GM21423 (cell line): Measurements from ENCODE around the gene EYA3.

Source experiments
- ATAC-seq: cut with Tn5 transposase; IDR thresholded peaks from one replicate; pipeline ENCODE4 v1.9.1; 2021; ENCODE audit warnings: mild to moderate bottlenecking, moderate library complexity; ENCODE audit not compliant: unreplicated experiment

Gene EYA3

GRCh38 chr1:28074892-28075511 is 13.4 kb downstream of the EYA3 start:
- no peak for ATAC-seq

DNA sequence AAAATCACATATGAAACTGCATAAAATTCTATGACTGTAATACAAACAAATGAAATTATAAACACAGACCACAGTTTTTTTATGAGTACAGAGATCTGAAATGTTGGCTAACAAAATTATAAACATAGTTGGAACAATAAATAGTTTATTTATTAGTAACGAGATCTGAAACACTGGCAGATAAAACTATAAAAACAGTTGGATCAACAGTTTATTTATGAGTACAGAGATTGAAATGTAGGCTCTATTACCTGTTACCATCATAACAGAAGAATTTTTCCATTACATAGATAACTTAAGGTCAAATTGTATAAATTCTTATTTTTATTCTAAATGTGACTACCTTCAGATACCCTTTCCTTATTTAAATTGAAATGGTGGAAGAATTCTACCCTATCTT is 14.5 kb downstream of the EYA3 start:
- ATAC-seq = no peak

- ATAC-seq = no peak
These were observed 16.6 kb downstream of the EYA3 start for GRCh38 chr1:28071813-28072212.

DNA sequence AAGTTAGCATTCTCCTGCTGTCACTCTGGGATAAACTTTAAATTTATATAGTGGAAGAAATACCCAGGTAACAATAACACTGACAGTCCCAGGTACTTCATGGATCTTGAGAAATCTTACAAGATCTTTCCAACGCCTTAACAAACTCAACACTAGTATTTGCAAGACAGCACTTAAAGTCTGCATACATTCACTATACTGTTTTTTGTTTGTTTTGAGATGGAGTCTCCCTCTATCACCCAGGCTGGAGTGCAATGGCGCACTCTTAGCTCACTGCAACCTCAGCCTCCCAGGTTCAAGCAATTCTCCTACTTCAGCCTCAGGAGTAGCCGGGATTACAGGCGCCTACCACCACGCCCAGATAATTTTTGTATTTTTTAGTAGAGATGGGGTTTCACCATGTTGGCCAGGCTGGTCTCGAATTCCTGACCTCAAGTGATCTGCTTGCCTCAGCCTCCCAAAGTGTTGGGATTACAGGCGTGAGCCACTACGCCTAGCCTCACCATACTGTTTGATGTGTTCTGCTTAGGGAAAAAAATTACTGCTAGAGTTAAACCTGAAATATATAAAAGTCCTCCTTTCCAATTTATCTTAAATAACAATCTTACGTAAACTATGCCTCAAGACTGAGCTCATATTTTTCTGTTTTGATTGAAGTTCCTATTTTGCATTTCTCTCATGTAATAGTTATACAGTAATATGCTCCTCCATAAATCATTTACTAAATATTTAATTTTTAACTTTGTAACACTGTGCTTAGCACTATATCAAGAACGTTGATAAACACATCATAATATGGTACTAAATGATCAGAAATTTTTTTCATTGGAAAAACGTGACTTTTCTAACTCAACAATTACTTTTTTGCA is 17.5 kb downstream of the EYA3 start:
- ATAC-seq = no peak

GRCh38 chr1:28067523-28068090 is 20.8 kb downstream of the EYA3 start:
- ATAC-seq = no peak

- ATAC-seq = no peak
These were observed 21.8 kb downstream of the EYA3 start for GRCh38 chr1:28066393-28067154.

GRCh38 chr1:28064064-28064463 is 24.3 kb downstream of the EYA3 start:
- no peak for ATAC-seq

- ATAC-seq = no peak
These were observed 25.6 kb downstream of the EYA3 start for GRCh38 chr1:28062806-28063205.

GRCh38 chr1:28058971-28059878 is 29.2 kb downstream of the EYA3 start:
- ATAC-seq = no peak

GRCh38 chr1:28058168-28058567 is 30.2 kb downstream of the EYA3 start:
- ATAC-seq = no peak

DNA sequence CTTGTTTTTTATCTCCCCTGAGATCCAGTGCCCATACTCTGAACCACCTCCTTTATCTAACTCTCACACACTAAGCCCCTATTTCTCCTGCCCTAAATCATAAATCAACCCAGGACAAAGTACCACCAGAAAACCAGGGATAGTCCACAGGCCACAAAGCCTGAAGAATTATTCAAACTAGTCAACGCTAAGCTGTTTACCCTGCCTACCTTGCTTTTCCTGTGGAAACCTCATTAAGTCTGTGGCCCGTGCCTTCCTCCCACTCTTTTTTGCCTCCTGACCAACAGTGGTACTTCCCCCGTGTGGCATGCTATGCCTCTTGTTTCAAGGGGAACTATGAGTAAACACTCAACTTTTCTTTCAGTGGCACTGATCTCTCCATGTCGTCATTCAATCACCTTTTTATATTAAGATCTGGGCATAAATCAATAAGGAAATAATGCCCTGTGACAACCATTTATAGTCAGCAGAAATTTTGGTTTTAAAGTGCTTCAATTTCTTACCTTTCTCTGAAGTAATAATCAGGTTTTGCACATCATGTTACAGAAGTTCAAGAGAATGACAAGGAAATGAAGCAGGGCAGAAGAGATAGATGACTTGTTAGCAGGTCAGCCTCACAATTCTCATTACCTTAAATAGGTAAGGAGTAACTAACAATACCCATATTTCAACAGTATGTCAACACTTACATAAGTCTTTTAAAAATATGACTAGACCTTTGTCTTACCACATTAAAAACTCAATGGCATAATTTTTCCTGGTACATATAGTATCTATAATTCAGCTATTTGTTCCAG is 32.1 kb downstream of the EYA3 start:
- peak; percentile 73 for ATAC-seq

DNA sequence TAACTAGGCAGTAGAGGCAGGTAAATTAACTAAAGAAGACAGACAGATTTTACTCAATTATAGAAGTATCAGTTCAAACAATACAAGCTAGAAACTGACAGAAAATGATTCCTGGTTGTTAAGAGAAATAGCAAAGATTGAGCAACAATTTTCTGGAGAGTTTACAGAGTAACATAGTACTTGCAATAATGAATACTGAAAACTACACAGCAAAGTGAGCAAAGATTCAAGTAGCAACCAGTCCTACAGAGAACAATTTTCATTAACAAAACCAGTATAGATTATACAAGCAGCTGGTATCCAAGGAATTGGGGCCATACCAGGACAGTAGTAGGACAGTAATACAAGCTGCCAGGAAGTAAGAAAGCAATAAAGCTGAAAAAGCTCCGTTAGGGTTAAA is 37.6 kb downstream of the EYA3 start:
- no peak for ATAC-seq

DNA sequence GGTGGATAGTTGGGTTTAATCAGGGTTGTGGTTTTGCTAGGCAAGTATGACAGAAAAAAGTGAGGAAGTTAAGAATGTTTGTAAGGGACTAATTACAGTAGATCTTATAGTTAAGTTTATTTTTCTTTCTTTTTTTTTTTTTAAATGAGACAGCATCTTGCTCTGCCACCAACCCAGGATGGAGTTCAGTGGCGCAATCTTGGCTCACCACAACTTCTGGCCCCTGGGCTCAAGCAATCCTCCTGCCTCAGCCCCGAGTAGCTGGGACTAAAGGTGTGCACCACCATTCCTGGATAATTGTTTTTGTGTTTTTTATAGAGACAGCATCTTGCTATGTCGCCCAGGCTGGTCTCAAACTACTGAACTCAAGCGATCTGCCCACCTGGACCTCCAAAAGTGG is 41.7 kb downstream of the EYA3 start:
- no peak for ATAC-seq

- no peak for ATAC-seq
These were observed 42.6 kb downstream of the EYA3 start for GRCh38 chr1:28045777-28046176.

DNA sequence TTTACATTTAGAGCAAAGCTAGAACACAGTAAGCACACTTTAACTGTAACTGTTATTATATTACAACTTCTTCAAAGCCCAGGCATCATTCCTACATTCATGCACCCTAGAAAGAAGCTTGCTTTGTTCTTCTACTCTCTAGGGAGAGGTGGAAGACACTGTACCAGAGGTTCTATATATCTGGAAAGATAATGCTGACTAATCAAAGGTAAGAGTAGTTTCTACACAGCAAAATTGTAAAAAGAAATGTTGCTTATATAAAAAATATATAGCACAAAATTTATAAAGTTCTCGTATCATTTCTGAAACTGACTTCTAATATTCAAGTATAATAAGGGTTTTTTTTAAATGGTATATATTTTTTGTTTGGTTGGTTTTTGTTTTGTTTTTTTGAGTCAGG is 44.0 kb downstream of the EYA3 start:
- no peak for ATAC-seq

DNA sequence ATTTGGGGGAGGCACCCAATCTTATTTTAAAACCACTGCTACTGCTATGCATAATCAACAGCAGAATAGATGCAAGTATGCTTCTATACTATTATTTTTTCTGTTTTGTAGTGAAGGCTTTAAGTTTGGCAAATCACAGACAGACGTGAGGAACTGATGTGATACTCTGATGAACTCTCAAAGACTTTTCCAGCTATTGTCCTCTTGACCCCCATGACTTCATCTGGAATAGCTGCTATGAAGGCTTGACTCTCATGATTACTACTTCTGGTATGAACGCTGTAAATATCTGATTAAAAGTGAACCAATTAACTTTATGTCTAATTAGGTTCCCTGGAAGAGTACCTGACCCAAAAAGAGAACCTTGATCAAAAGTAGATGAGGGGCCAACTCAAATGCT is 49.1 kb downstream of the EYA3 start:
- ATAC-seq = no peak

DNA sequence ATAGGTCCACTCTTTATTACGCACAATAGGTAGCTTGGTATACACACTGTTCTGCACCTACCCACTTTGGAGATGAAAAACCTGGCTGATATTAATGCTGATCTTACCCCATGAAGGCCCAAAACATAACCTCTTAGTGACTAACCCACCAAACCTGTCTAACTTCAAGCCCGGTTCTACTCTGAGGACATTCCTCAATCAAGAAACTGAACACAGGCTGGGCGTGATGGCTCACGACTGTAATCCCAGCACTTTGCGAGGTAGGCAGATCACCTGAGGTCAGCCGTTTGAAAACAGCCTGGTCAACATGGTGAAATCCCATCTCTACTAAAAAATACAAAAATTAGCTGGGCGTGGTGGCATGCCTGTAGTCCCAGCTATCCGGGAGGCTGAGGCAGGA is 50.5 kb downstream of the EYA3 start:
- ATAC-seq = no peak

DNA sequence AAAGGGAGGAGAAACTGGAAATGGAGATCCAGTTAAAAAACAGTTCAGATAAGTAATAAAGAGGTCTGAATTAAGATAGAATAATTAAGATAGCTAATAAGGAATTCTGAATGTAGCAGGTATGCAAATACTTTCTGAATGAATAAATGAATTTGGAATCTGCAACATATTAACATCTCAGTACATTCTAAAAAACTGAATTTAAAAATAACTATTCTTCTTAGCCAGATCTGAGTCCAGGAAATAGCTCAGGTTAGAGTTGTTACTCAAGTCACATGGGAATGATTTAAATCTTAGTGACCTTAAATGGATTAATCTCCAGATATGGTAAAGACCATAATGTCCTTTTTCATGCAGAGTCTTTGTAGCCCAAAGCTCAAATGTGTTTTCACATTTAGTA is 51.2 kb downstream of the EYA3 start:
- ATAC-seq = no peak

- ATAC-seq = no peak
These were observed 52.0 kb downstream of the EYA3 start for GRCh38 chr1:28036431-28036830.

DNA sequence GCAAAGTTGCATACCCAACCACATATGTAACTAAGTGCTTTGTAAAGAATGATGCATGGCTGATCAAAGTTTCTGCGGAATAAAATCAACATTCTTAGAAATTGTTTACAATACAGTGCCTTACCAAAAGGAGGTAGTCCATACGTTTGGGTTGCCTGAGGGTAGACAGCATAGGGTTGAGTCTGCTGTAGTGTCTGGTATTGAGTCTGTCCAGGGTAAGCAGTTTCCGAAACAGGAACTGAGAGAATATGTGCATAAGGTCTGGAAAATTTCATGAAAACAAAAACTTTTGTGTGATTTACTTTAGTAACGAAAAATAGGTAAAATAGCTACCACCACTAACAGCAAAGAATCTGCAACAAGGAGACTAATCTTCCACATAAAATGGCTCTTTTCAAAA is 53.0 kb downstream of the EYA3 start:
- no peak for ATAC-seq
